Left ventricle myocardium inferior (tissue), 1 donor: Measurements from ENCODE around the gene INVS. TPM values are rescaled to one million over a fixed set of nuclear protein-coding genes. Genes with fewer than 3 reads are reported as not detected.

Experiments
- DNase-seq: peaks from one replicate; pipeline ENCODE4 v3.0.0-alpha.2; 2020
- H3K27ac ChIP-seq: fragments of 200-600 bp; replicated peaks from 2 replicates; pipeline ENCODE4 v1.8.0; 2021
- H3K27me3 ChIP-seq: fragments of 200-600 bp; 2 replicates; pipeline ENCODE4 v1.8.0; 2021; ENCODE audit warnings: low read depth
- H3K36me3 ChIP-seq: fragments of 200-600 bp; 2 replicates; pipeline ENCODE4 v1.8.0; 2021
- H3K4me1 ChIP-seq: fragments of 200-600 bp; 2 replicates; pipeline ENCODE4 v1.8.0; 2021
- H3K4me3 ChIP-seq: fragments of 200-600 bp; 2 replicates; pipeline ENCODE4 v1.8.0; 2021; ENCODE audit warnings: mild to moderate bottlenecking, moderate library complexity
- H3K9me3 ChIP-seq: fragments of 200-600 bp; replicated peaks from 2 replicates; pipeline ENCODE4 v1.8.0; 2021
- CTCF ChIP-seq: fragments of 200-600 bp; IDR thresholded peaks from 2 replicates; pipeline ENCODE4 v1.8.0; 2021; ENCODE audit warnings: antibody characterized with exemption, mild to moderate bottlenecking, borderline replicate concordance
- intact Hi-C: fragments of 100-400 bp; cut with micrococcal nuclease; formaldehyde crosslinking; loops from one replicate; pipeline ENCODE4 v1.11.0; 2022
- total RNA-seq: library from RNA; stranded (reverse); fragmentation: NEBNext Ultra II Directional; extraction: Animal tissue kit (Norgen Biotek cat#: 25700); gene quantifications from one replicate; pipeline ENCODE4 v1.2.1, GENCODE V29; 2021
- donor health status: DM: no; HTN: yes; CAD: no; lungs with severe emphysema.

The INVS gene
- total RNA-seq, 1 donor from 2014 or later = 6.7 TPM

- TF ChIP-seq CTCF = no peak
- peaks cover 17% of the 10 kb centered on the region for H3K9me3 ChIP-seq
- H3K27ac ChIP-seq = no peak overlapping the region
- H3K27me3 ChIP-seq = no peaks in the 10 kb centered on the region
- H3K36me3 ChIP-seq = peaks cover 27% of the 10 kb centered on the region
- intact Hi-C loops = no loop called here
- no peaks in the 10 kb centered on the region for H3K4me1 ChIP-seq
- no peak for DNase-seq
- no peak overlapping the region for H3K4me3 ChIP-seq
Measured at GRCh38 chr9:100170556-100170955, 71.5 kb downstream of the INVS start.

GRCh38 chr9:100186356-100186755, 87.3 kb downstream of the INVS start:
- Histone ChIP-seq H3K36me3 (peaks cover 5% of the 10 kb centered on the region), H3K27ac (no peak overlapping the region), H3K4me1 (no peaks in the 10 kb centered on the region), H3K4me3 (no peak overlapping the region), H3K27me3 (no peaks in the 10 kb centered on the region), H3K9me3 (peaks cover 72% of the 10 kb centered on the region)
- intact Hi-C loops = no loop called here
- no peak for TF ChIP-seq CTCF
- DNase-seq = no peak

- no peak for TF ChIP-seq CTCF
- no peaks in the 10 kb centered on the region for H3K4me1 ChIP-seq
- no peak overlapping the region for H3K4me3 ChIP-seq
- peaks cover 77% of the 10 kb centered on the region for H3K9me3 ChIP-seq
- H3K27ac ChIP-seq = no peak overlapping the region
- no peaks in the 10 kb centered on the region for H3K27me3 ChIP-seq
- no peak for DNase-seq
- H3K36me3 ChIP-seq = peaks cover 26% of the 10 kb centered on the region
- intact Hi-C loops = no loop called here
Measured at GRCh38 chr9:100190339-100190738, 91.3 kb downstream of the INVS start.

GRCh38 chr9:100191264-100191663, 92.2 kb downstream of the INVS start:
- Histone ChIP-seq H3K27me3 (no peaks in the 10 kb centered on the region), H3K27ac (no peak overlapping the region), H3K4me3 (no peak overlapping the region), H3K4me1 (no peaks in the 10 kb centered on the region), H3K9me3 (peaks cover 69% of the 10 kb centered on the region), H3K36me3 (peaks cover 26% of the 10 kb centered on the region)
- no peak for TF ChIP-seq CTCF
- intact Hi-C loops = no loop called here
- no peak for DNase-seq

- Histone ChIP-seq H3K9me3 (peaks cover 52% of the 10 kb centered on the region), H3K4me1 (no peaks in the 10 kb centered on the region), H3K27ac (no peak overlapping the region), H3K27me3 (no peaks in the 10 kb centered on the region), H3K4me3 (no peak overlapping the region), H3K36me3 (peaks cover 26% of the 10 kb centered on the region)
- DNase-seq = no peak
- intact Hi-C loops = no loop called here
- TF ChIP-seq CTCF = no peak
Measured at GRCh38 chr9:100193078-100193477, 94.0 kb downstream of the INVS start.

GRCh38 chr9:100196215-100196614, 97.2 kb downstream of the INVS start:
- no peak for DNase-seq
- Histone ChIP-seq H3K27me3 (no peaks in the 10 kb centered on the region), H3K9me3 (peaks cover 21% of the 10 kb centered on the region), H3K4me1 (no peaks in the 10 kb centered on the region), H3K36me3 (peaks cover 21% of the 10 kb centered on the region), H3K27ac (no peak overlapping the region), H3K4me3 (no peak overlapping the region)
- intact Hi-C loops = no loop called here
- TF ChIP-seq CTCF = no peak
